IMR-90 (cell line): ENCODE results near the gene SPATA21. TPM values are rescaled to one million over a fixed set of nuclear protein-coding genes. Genes with fewer than 3 reads are reported as not detected.

Source experiments
- ATAC-seq: fragments of 200-7000 bp; cut with Tn5 transposase; 2 replicates; pipeline ENCODE4 v1.9.1; 2020; ENCODE audit warnings: low read depth, mild to moderate bottlenecking, moderate library complexity
- BruUV-seq: library from RNA; stranded (reverse); fragments of 400-500 nt; replicated peaks from 2 replicates; lab custom pipeline; 2021; lab: Mats Ljungman, UMichigan
- CTCF ChIA-PET: fragments of 300-600 bp; formaldehyde crosslinking; extraction: SDS; loops from one replicate; lab custom pipeline; 2021; ENCODE audit warnings: antibody characterized with exemption; lab: Yijun Ruan, JAX
- POLR2A ChIA-PET: fragments of 300-600 bp; sonication (Branson Sonifier 250); formaldehyde crosslinking; loops from one replicate; lab custom pipeline; 2022; ENCODE audit warnings: antibody characterized with exemption; ENCODE audit not compliant: unreplicated experiment; lab: Charles Lee
- DNase-seq: peaks from one replicate; pipeline ENCODE4 v3.0.0; 2013
- H2AFZ ChIP-seq: replicated peaks from 2 replicates; pipeline ENCODE3; 2013; ENCODE audit warnings: low read length, mild to moderate bottlenecking; ENCODE audit not compliant: poor library complexity
- H2AK5ac ChIP-seq: 2 replicates; pipeline ENCODE4 v1.6.1; 2013; ENCODE audit warnings: low read depth, low read length, inconsistent platforms
- H2AK9ac ChIP-seq: replicated peaks from 2 replicates; pipeline ENCODE3; 2013; ENCODE audit warnings: mild to moderate bottlenecking, low read depth, low read length, moderate library complexity; ENCODE audit not compliant: poor library complexity
- H2BK120ac ChIP-seq: 2 replicates; pipeline ENCODE4 v1.6.1; 2013; ENCODE audit warnings: low read depth, low read length, inconsistent platforms
- H2BK15ac ChIP-seq: 3 replicates; pipeline ENCODE4 v1.6.1; 2013; ENCODE audit warnings: low read depth, low read length, inconsistent platforms
- H2BK20ac ChIP-seq: 2 replicates; pipeline ENCODE4 v1.6.1; 2013; ENCODE audit warnings: low read depth, mild to moderate bottlenecking, inconsistent platforms, low read length, moderate library complexity
- H2BK5ac ChIP-seq: 2 replicates; pipeline ENCODE4 v1.6.1; 2013; ENCODE audit warnings: mild to moderate bottlenecking, low read depth, low read length, inconsistent platforms; ENCODE audit not compliant: poor library complexity, severe bottlenecking
- H3K14ac ChIP-seq: replicated peaks from 2 replicates; pipeline ENCODE4 v1.6.1; 2013; ENCODE audit warnings: low read depth, low read length, inconsistent platforms
- H3K18ac ChIP-seq: 2 replicates; pipeline ENCODE4 v1.6.1; 2013; ENCODE audit warnings: low read depth, low read length, control low read depth
- H3K23ac ChIP-seq: 2 replicates; pipeline ENCODE4 v1.6.1; 2013; ENCODE audit warnings: low read depth, low read length, inconsistent platforms
- H3K27ac ChIP-seq: 2 replicates; pipeline ENCODE4 v1.5.1; 2013; ENCODE audit warnings: mild to moderate bottlenecking, control low read depth, low read length; ENCODE audit not compliant: insufficient read depth
- H3K27me3 ChIP-seq: 2 replicates; pipeline ENCODE4 v1.6.1; 2013; ENCODE audit warnings: low read length; ENCODE audit not compliant: control insufficient read depth, insufficient read depth
- H3K36me3 ChIP-seq: 2 replicates; pipeline ENCODE4 v1.6.1; 2013; ENCODE audit warnings: low read length, mixed read lengths; ENCODE audit not compliant: control insufficient read depth, insufficient read depth
- H3K4ac ChIP-seq: 2 replicates; pipeline ENCODE4 v1.6.1; 2013; ENCODE audit warnings: low read depth, low read length, inconsistent platforms
- H3K4me1 ChIP-seq: 2 replicates; pipeline ENCODE4 v1.6.1; 2013; ENCODE audit warnings: low read length, mixed read lengths; ENCODE audit not compliant: control insufficient read depth, insufficient read depth
- H3K4me2 ChIP-seq: 2 replicates; pipeline ENCODE4 v1.6.1; 2013; ENCODE audit warnings: low read depth, mild to moderate bottlenecking, control low read depth, low read length, moderate library complexity
- H3K4me3 ChIP-seq: 2 replicates; pipeline ENCODE4 v1.5.1; 2013; ENCODE audit warnings: low read depth, mild to moderate bottlenecking, control low read depth, low read length, moderate library complexity; ENCODE audit not compliant: insufficient read depth
- H3K56ac ChIP-seq: 2 replicates; pipeline ENCODE4 v1.6.1; 2013; ENCODE audit warnings: low read length, inconsistent platforms; ENCODE audit not compliant: insufficient read depth; ENCODE audit errors: extremely low read depth
- H3K79me1 ChIP-seq, 2 experiments: 2 replicates each; pipeline ENCODE4 v1.6.1; 2013; ENCODE audit warnings: low read length in 2 of 2, inconsistent platforms in 1 of 2, low read depth in 1 of 2
- H3K9ac ChIP-seq: 2 replicates; pipeline ENCODE4 v1.6.1; 2013; ENCODE audit warnings: low read depth, low read length, control low read depth
- H3K9me1 ChIP-seq: 2 replicates; pipeline ENCODE4 v1.6.1; 2013; ENCODE audit warnings: low read length, inconsistent platforms; ENCODE audit not compliant: insufficient read depth
- H3K9me3 ChIP-seq: 2 replicates; pipeline ENCODE4 v1.6.1; 2013; ENCODE audit warnings: low read length; ENCODE audit not compliant: control insufficient read depth, insufficient read depth
- H4K20me1 ChIP-seq: 2 replicates; pipeline ENCODE4 v1.6.1; 2013; ENCODE audit warnings: low read length, inconsistent platforms; ENCODE audit not compliant: insufficient read depth
- H4K5ac ChIP-seq: 2 replicates; pipeline ENCODE4 v1.6.1; 2013; ENCODE audit warnings: mild to moderate bottlenecking, low read depth, low read length, control low read depth
- H4K8ac ChIP-seq, 2 experiments: 2 replicates each; pipeline ENCODE4 v1.6.1; 2013; ENCODE audit warnings: low read depth in 2 of 2, low read length in 2 of 2, control low read depth in 1 of 2, inconsistent platforms in 1 of 2
- H4K91ac ChIP-seq: 2 replicates; pipeline ENCODE4 v1.6.1; 2013; ENCODE audit warnings: low read depth, low read length, inconsistent platforms; ENCODE audit not compliant: insufficient read depth
- BHLHE40 ChIP-seq: fragments of 150-350 bp; IDR thresholded peaks from 2 replicates; pipeline ENCODE4 v1.6.1; 2016; ENCODE audit warnings: mild to moderate bottlenecking, low read depth, low read length
- CEBPB ChIP-seq: IDR thresholded peaks from 2 replicates; pipeline ENCODE4 v1.6.1; 2012; ENCODE audit warnings: low read depth, low read length, improper control_type of control experiment
- CHD1 ChIP-seq: IDR thresholded peaks from 2 replicates; pipeline ENCODE4 v1.6.1; 2012; ENCODE audit warnings: low read depth, low read length, improper control_type of control experiment
- CTCF ChIP-seq: conservative IDR thresholded peaks from 2 replicates; pipeline ENCODE4 v1.5.1; 2012; ENCODE audit warnings: mild to moderate bottlenecking, low read depth, low read length, improper control_type of control experiment
- ELK1 ChIP-seq: fragments of 150-350 bp; IDR thresholded peaks from 2 replicates; pipeline ENCODE4 v1.6.1; 2016; ENCODE audit warnings: low read depth, mild to moderate bottlenecking, low read length, moderate library complexity, borderline replicate concordance
- FOS ChIP-seq: fragments of 150-350 bp; IDR thresholded peaks from 2 replicates; pipeline ENCODE4 v1.6.1; 2016; ENCODE audit warnings: low read depth, low read length
- MAFK ChIP-seq: IDR thresholded peaks from 2 replicates; pipeline ENCODE4 v1.6.1; 2012; ENCODE audit warnings: low read depth, low read length, improper control_type of control experiment
- MAZ ChIP-seq: IDR thresholded peaks from 2 replicates; pipeline ENCODE4 v1.6.1; 2012; ENCODE audit warnings: low read depth, mild to moderate bottlenecking, low read length, improper control_type of control experiment, moderate library complexity, borderline replicate concordance
- MXI1 ChIP-seq: IDR thresholded peaks from 2 replicates; pipeline ENCODE4 v1.6.1; 2012; ENCODE audit warnings: low read depth, mild to moderate bottlenecking, low read length, moderate library complexity, borderline replicate concordance
- NFE2L2 ChIP-seq: fragments of 150-350 bp; IDR thresholded peaks from 2 replicates; pipeline ENCODE4 v1.6.1; 2016; ENCODE audit warnings: low read depth, mild to moderate bottlenecking, low read length
- POLR2A ChIP-seq: IDR thresholded peaks from 2 replicates; pipeline ENCODE4 v1.6.1; 2012; ENCODE audit warnings: mild to moderate bottlenecking, low read depth, low read length
- RAD21 ChIP-seq: IDR thresholded peaks from 2 replicates; pipeline ENCODE4 v1.6.1; 2012; ENCODE audit warnings: low read length, improper control_type of control experiment
- RCOR1 ChIP-seq: IDR thresholded peaks from 2 replicates; pipeline ENCODE4 v1.6.1; 2012; ENCODE audit warnings: mild to moderate bottlenecking, low read length, improper control_type of control experiment; ENCODE audit not compliant: insufficient replicate concordance
- RFX5 ChIP-seq: IDR thresholded peaks from 2 replicates; pipeline ENCODE4 v1.8.0; 2012; ENCODE audit warnings: low read depth, mild to moderate bottlenecking, low read length, moderate library complexity
- SMC3 ChIP-seq: fragments of 150-350 bp; IDR thresholded peaks from 2 replicates; pipeline ENCODE4 v1.6.1; 2016; ENCODE audit warnings: low read depth, mild to moderate bottlenecking, antibody characterized with exemption, low read length, moderate library complexity
- USF2 ChIP-seq: fragments of 150-350 bp; IDR thresholded peaks from 2 replicates; pipeline ENCODE4 v1.6.1; 2017; ENCODE audit warnings: mild to moderate bottlenecking, antibody characterized with exemption, low read length, low read depth
- WGBS, 2 experiments: methylation state at CpG; one replicate each; pipeline versions ENCODE4 v1.1.5 to v1.1.7; 2013; ENCODE audit warnings: missing lambda C conversion rate in 2 of 2; ENCODE audit not compliant: insufficient read length in 1 of 2; ENCODE audit errors: extremely low coverage in 2 of 2; 5-methylcytosine and 5-hydroxymethylcytosine counted together
- dilution Hi-C: fragments of 300-500 bp; cut with HindIII; formaldehyde crosslinking; loops from one replicate; pipeline ENCODE4 v1.14.3; 2018; ENCODE audit warnings: low sequenced_read_pairs; ENCODE audit not compliant: unreplicated experiment
- in situ Hi-C: fragments of 300-500 bp; cut with MboI; formaldehyde crosslinking; loops from 3 replicates; pipeline ENCODE4 v1.14.3; 2019; ENCODE audit warnings: low sequenced_read_pairs, inconsistent platforms, mixed read lengths
- intact Hi-C: fragments of 100-400 bp; cut with micrococcal nuclease; formaldehyde crosslinking; loops from 2 replicates; pipeline ENCODE4 v1.10.0; 2022
- polyA plus RNA-seq, 3 experiments: library from polyadenylated mRNA; depleted of rRNA; stranded (reverse); fragments of >200 nt; gene quantifications; 2 replicates each; pipeline ENCODE4 v1.2.3, GENCODE V29; 2012; ENCODE audit warnings: low replicate concordance in 1 of 3
- total RNA-seq: library from RNA; depleted of rRNA; stranded (reverse); fragments of >200 nt; gene quantifications from 2 replicates; pipeline ENCODE4 v1.2.3, GENCODE V29; 2012

SPATA21 gene
- total and polyA plus RNA-seq, 2 of the 4 experiments (the other 2 are of a cell fraction) = not detected

- peaks cover 13 to 73% of the 10 kb centered on the region in 2 experiments for H3K79me1 ChIP-seq
- no peaks in the 10 kb centered on the region for H3K36me3 ChIP-seq
- no peak overlapping the region for H3K9ac ChIP-seq
- TF ChIP-seq CTCF (no peak), ELK1 (no peak), MXI1 (no peak), USF2 (no peak), CHD1 (no peak), MAZ (no peak), RCOR1 (no peak), NFE2L2 (no peak), RAD21 (no peak), FOS (no peak), BHLHE40 (no peak), MAFK (no peak), RFX5 (no peak), CEBPB (no peak), SMC3 (no peak), POLR2A (no peak)
- peak overlapping the region; percentile 4 for H2BK5ac ChIP-seq
- no peak overlapping the region for H2BK15ac ChIP-seq
- H3K9me3 ChIP-seq = no peaks in the 10 kb centered on the region
- peak overlapping the region; percentile 26; the same call in 1 of the 2 replicates for H3K27ac ChIP-seq
- H2AFZ ChIP-seq = no peak overlapping the region
- peaks cover 22% of the 10 kb centered on the region for H3K4me1 ChIP-seq
- no peak overlapping the region for H2BK20ac ChIP-seq
- no peak overlapping the region for H3K4me2 ChIP-seq
- no peak overlapping the region for H4K8ac ChIP-seq
- in situ Hi-C loops (no loop called here), intact Hi-C loops (no loop called here), dilution Hi-C loops (no loop called here)
- peaks cover 68% of the 10 kb centered on the region for H4K20me1 ChIP-seq
- H2BK120ac ChIP-seq = no peak overlapping the region
- H4K5ac ChIP-seq = no peak overlapping the region
- DNase-seq (no peak), ATAC-seq (no peak)
- ChIA-PET CTCF (no interaction called here), POLR2A (no interaction called here)
- no peak overlapping the region for H4K91ac ChIP-seq
- H3K9me1 ChIP-seq = peaks cover 34% of the 10 kb centered on the region
- no peak overlapping the region for H3K23ac ChIP-seq
- 0 out of 2 replicates have a peak overlapping the region, but pooled peaks have one; percentile 63 for H3K14ac ChIP-seq
- no peak overlapping the region for H3K4ac ChIP-seq
- H3K56ac ChIP-seq = no peak overlapping the region
- H3K18ac ChIP-seq = no peak overlapping the region
- no peak overlapping the region for H2AK9ac ChIP-seq
- no peaks in the 10 kb centered on the region for H3K27me3 ChIP-seq
- no TSS peak for BruUV-seq
- H3K4me3 ChIP-seq = no peak overlapping the region
- no CpG with 5 or more reads among the region's 5 CpGs for WGBS, 2 experiments
- H2AK5ac ChIP-seq = 0 out of 2 replicates have a peak overlapping the region, but pooled peaks have one; percentile 8
These were observed 53.3 kb downstream of the SPATA21 start for GRCh38 chr1:16383888-16384287.
